Upper lobe of left lung (tissue), 6 donors: ENCODE measurements around the gene FXR2. TPM values are rescaled to one million over a fixed set of nuclear protein-coding genes. Genes with fewer than 3 reads are reported as not detected.

Experiments
- ATAC-seq, 2 donors: fragments of 200-7000 bp; cut with Tn5 transposase; one replicate each; pipeline ENCODE4 v1.9.1; 2022; ENCODE audit warnings: mild to moderate bottlenecking in 2 of 2, moderate library complexity in 2 of 2; ENCODE audit not compliant: low FRiP score in 2 of 2
- DNase-seq, 2 donors: peaks; one replicate each; pipeline ENCODE4 v3.0.0-alpha.2; 2019 to 2020
- H3K27ac ChIP-seq, 4 donors: fragments of 200-600 bp; sonication (generic); one replicate each; pipeline ENCODE4 v1.5.1; 2016 to 2019
- H3K27me3 ChIP-seq, 4 donors: fragments of 200-600 bp; sonication (generic); one replicate each; pipeline ENCODE4 v1.5.1; 2017 to 2019
- H3K36me3 ChIP-seq, 4 donors: fragments of 200-600 bp; sonication (generic); one replicate each; pipeline ENCODE4 v1.5.1; 2016 to 2019
- H3K4me1 ChIP-seq, 4 donors: fragments of 200-600 bp; sonication (generic); one replicate each; pipeline ENCODE4 v1.5.1; 2018 to 2019
- H3K4me3 ChIP-seq, 4 donors: fragments of 200-600 bp; sonication (generic); one replicate each; pipeline ENCODE4 v1.5.1; 2017 to 2019; ENCODE audit warnings: mild to moderate bottlenecking in 2 of 4, moderate library complexity in 1 of 4
- H3K9me3 ChIP-seq, 4 donors: fragments of 200-600 bp; sonication (generic); one replicate each; pipeline ENCODE4 v1.5.1; 2018 to 2019
- CTCF ChIP-seq, 6 experiments: fragments of 450-650 bp in 4 of 6; fragments of 200-600 bp in 2 of 6; sonication (generic) in 2 of 6; IDR thresholded peaks; one replicate each; pipeline ENCODE4 v1.5.1; 2016 to 2019; ENCODE audit warnings: antibody characterized with exemption in 6 of 6
- EP300 ChIP-seq, 4 donors: sonication (generic); formaldehyde crosslinking; IDR thresholded peaks; one replicate each; pipeline ENCODE4 v1.5.1; 2017; ENCODE audit warnings: antibody characterized with exemption in 4 of 4, control low read depth in 2 of 4
- POLR2A ChIP-seq, 4 donors: fragments of 450-650 bp; IDR thresholded peaks; one replicate each; pipeline ENCODE4 v1.5.1; 2016 to 2017; ENCODE audit warnings: antibody characterized with exemption in 4 of 4, mild to moderate bottlenecking in 2 of 4
- POLR2AphosphoS5 ChIP-seq, 2 donors: sonication (generic); formaldehyde crosslinking; IDR thresholded peaks; one replicate each; pipeline ENCODE4 v1.5.1; 2017; ENCODE audit warnings: antibody characterized with exemption in 2 of 2
- WGBS, 2 donors: methylation state at CpG; one replicate each; pipeline ENCODE4 v1.1.5; 2017 to 2018; 5-methylcytosine and 5-hydroxymethylcytosine counted together
- total RNA-seq, 6 donors: library from RNA; depleted of rRNA in 4 of 6; stranded (reverse); fragments of >200 nt in 4 of 6; gene quantifications; one replicate each; pipeline versions ENCODE4 v1.1.0 to v1.2.1, GENCODE V29; 2016 to 2021
- donor health status: DM: no; HTN: no; CAD: no; lungs with moderate emphysema.
- donor health status: DM: no; HTN: yes; CAD: no; lungs with severe emphysema.

The FXR2 gene
- 10 to 100 TPM; 35.6 to 46.1 (median 38.4) TPM for total RNA-seq

DNA sequence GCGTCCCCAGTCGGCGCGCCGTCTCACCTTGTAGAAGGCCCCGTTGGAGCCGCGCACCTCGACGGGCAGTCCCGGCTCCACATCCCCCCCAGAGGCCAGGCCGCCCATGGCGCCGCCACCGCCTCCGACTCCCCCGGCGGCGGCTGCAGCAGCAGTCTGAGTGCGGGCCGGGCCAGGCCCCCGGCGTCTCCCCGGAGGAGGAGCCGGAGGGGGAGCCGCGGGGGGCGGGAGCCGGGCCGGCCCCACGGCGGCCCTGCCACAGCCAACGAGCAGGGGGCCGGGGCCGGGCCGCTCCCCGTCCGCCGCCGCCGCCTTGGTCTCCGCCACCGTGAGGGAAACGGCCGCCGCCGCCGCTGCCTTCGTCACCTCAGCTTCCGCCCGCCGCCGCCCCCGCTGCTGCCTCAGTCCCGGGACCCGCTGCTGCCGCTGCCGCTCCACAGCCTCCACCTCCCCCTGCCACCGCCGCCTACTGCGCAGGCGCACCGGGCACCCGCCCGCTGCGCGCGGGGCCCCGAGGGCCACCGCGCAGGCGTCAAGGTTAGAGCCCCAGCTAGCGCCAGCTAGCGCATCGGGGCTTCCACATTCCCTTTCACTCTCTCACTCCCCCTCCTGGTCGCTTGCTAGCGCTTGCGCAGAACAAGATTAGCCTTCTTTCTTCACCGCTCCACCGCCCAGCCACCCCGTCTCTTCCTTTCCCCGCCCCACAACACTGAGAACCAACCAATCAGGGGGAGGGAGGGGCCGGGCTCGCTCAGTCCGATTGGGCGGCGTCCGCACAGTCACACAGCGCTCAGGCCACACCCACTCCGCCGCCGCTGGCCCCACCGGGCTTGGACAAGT lies at the start of gene FXR2:
Gene FXR2 (minus strand): TSS at position 473 of the 840 bp plus-strand sequence. CDS start 365 bp downstream, at position 108.
- TF ChIP-seq POLR2AphosphoS5 (IDR thresholded peaks at IDR 0.05): peak; percentile 73 to 88
- TF ChIP-seq POLR2A (IDR thresholded peaks at IDR 0.05): peak in 3 of 4 donors; percentile 59 to 95 (median 82)
- TF ChIP-seq EP300 (IDR thresholded peaks at IDR 0.05): no peak
- peak; percentile 33 to 86 (median 80) for TF ChIP-seq CTCF (IDR thresholded peaks at IDR 0.05)
- Histone ChIP-seq H3K9me3 (no peaks in the 10 kb centered on the region), H3K27ac (peak within 1 kb of the TSS; percentile 85 to 99 (median 89)), H3K4me3 (peak within 1 kb of the TSS; percentile 40 to 95 (median 80)), H3K36me3 (peaks cover 0 to 4% (median 0%) of the 10 kb centered on the region in 4 donors), H3K27me3 (no peaks in the 10 kb centered on the region), H3K4me1 (peaks cover 22 to 35% (median 34%) of the 10 kb centered on the region in 4 donors)
- peak; percentile 98 to 100 for ATAC-seq
- 1% methylated on average over 48 to 52 of the region's 93 CpGs for WGBS, 2 donors
- DNase-seq: peak; percentile 99 to 100

- WGBS, 2 donors: 43 to 49% methylated on average over 10 of the region's 10 CpGs
Measured at GRCh38 chr17:7656958-7657609, 42.4 kb upstream of the FXR2 start.

GRCh38 chr17:7655541-7655840 lies 40.8 kb upstream of the FXR2 start:
- no peak for ATAC-seq
- no peak overlapping the region for H3K4me3 ChIP-seq
- no peaks in the 10 kb centered on the region for H3K36me3 ChIP-seq
- peaks cover 0 to 20% (median 6%) of the 10 kb centered on the region in 4 donors for H3K27me3 ChIP-seq
- H3K4me1 ChIP-seq: peaks cover 13 to 16% (median 15%) of the 10 kb centered on the region in 4 donors
- H3K27ac ChIP-seq: no peak overlapping the region
- TF ChIP-seq POLR2AphosphoS5 (IDR thresholded peaks at IDR 0.05) (no peak), POLR2A (IDR thresholded peaks at IDR 0.05) (no peak), CTCF (IDR thresholded peaks at IDR 0.05) (no peak), EP300 (IDR thresholded peaks at IDR 0.05) (no peak)
- WGBS, 2 donors: 92 to 95% methylated on average over 17 of the region's 17 CpGs
- DNase-seq: no peak
- H3K9me3 ChIP-seq: no peaks in the 10 kb centered on the region

More at GRCh38 chr17:7656958-7657609, 42.4 kb upstream of the FXR2 start:
- Histone ChIP-seq H3K4me3 (no peak overlapping the region), H3K27me3 (peaks cover 0 to 4% (median under 1%) of the 10 kb centered on the region in 4 donors), H3K27ac (no peak overlapping the region), H3K9me3 (no peaks in the 10 kb centered on the region), H3K4me1 (peaks cover 0 to under 1% (median 0%) of the 10 kb centered on the region in 4 donors), H3K36me3 (no peaks in the 10 kb centered on the region)
- ATAC-seq (no peak), DNase-seq (peak in 1 of 2 donors; percentile 41)
- TF ChIP-seq POLR2AphosphoS5 (IDR thresholded peaks at IDR 0.05) (no peak), EP300 (IDR thresholded peaks at IDR 0.05) (no peak), CTCF (IDR thresholded peaks at IDR 0.05) (no peak), POLR2A (IDR thresholded peaks at IDR 0.05) (no peak)

- Histone ChIP-seq H3K27me3 (peaks cover 0 to 25% (median 6%) of the 10 kb centered on the region in 4 donors), H3K4me1 (peaks cover 16 to 21% (median 20%) of the 10 kb centered on the region in 4 donors), H3K9me3 (no peaks in the 10 kb centered on the region), H3K4me3 (no peak overlapping the region), H3K36me3 (no peaks in the 10 kb centered on the region), H3K27ac (no peak overlapping the region)
- WGBS, 2 donors: 75 to 80% methylated on average over 16 of the region's 16 CpGs
- ATAC-seq (no peak), DNase-seq (no peak)
- TF ChIP-seq CTCF (IDR thresholded peaks at IDR 0.05) (no peak), EP300 (IDR thresholded peaks at IDR 0.05) (no peak), POLR2A (IDR thresholded peaks at IDR 0.05) (no peak), POLR2AphosphoS5 (IDR thresholded peaks at IDR 0.05) (no peak)
Measured at GRCh38 chr17:7654832-7655540, 40.3 kb upstream of the FXR2 start.
